Parathyroid adenoma (tissue), 2 donors: ENCODE data around the gene TMPRSS6.

Source experiments
- H2AFZ ChIP-seq: fragments of 300-600 bp; sonication (generic); one replicate; pipeline ENCODE4 v1.7.0; 2017; ENCODE audit warnings: antibody characterized with exemption, mild to moderate bottlenecking
- H3K27ac ChIP-seq: fragments of 300-600 bp; sonication (generic); one replicate; pipeline ENCODE4 v1.7.0; 2017
- H3K27me3 ChIP-seq: fragments of 300-600 bp; sonication (generic); one replicate; pipeline ENCODE4 v1.7.0; 2017; ENCODE audit warnings: low read length; ENCODE audit not compliant: control insufficient read depth, insufficient read depth
- H3K36me3 ChIP-seq: fragments of 300-600 bp; sonication (generic); one replicate; pipeline ENCODE4 v1.7.0; 2017; ENCODE audit warnings: low read length; ENCODE audit not compliant: control insufficient read depth, insufficient read depth
- H3K4me1 ChIP-seq: fragments of 300-600 bp; sonication (generic); one replicate; pipeline ENCODE4 v1.7.0; 2017; ENCODE audit warnings: control low read depth
- H3K4me2 ChIP-seq: fragments of 300-600 bp; sonication (generic); one replicate; pipeline ENCODE4 v1.7.0; 2017; ENCODE audit warnings: low read length
- H3K4me3 ChIP-seq: fragments of 300-600 bp; sonication (generic); one replicate; pipeline ENCODE4 v1.7.0; 2017; ENCODE audit warnings: low read depth, low read length
- H3K79me2 ChIP-seq: fragments of 300-600 bp; sonication (generic); one replicate; pipeline ENCODE4 v1.7.0; 2017; ENCODE audit warnings: control low read depth
- H3K9ac ChIP-seq: fragments of 300-600 bp; sonication (generic); one replicate; pipeline ENCODE4 v1.7.0; 2017; ENCODE audit warnings: mild to moderate bottlenecking
- H3K9me3 ChIP-seq: fragments of 300-600 bp; sonication (generic); one replicate; pipeline ENCODE4 v1.7.0; 2017; ENCODE audit warnings: low read length; ENCODE audit not compliant: control insufficient read depth
- CTCF ChIP-seq: fragments of 300-600 bp; sonication (generic); IDR thresholded peaks from one replicate; pipeline ENCODE4 v1.7.0; 2017; ENCODE audit warnings: antibody characterized with exemption, mild to moderate bottlenecking
- donor health status: primary hyperparathyroidism.

Gene TMPRSS6

GRCh38 chr22:37044634-37045625, 64.6 kb downstream of the TMPRSS6 start:
- no peaks in the 10 kb centered on the region for H3K79me2 ChIP-seq
- no peaks in the 10 kb centered on the region for H3K9me3 ChIP-seq
- H3K4me2 ChIP-seq, result no peak overlapping the region
- no peak overlapping the region for H3K27ac ChIP-seq
- H3K27me3 ChIP-seq, result no peaks in the 10 kb centered on the region
- no peak for TF ChIP-seq CTCF
- H3K9ac ChIP-seq, result no peak overlapping the region
- H3K4me1 ChIP-seq, result no peaks in the 10 kb centered on the region
- no peak overlapping the region for H3K4me3 ChIP-seq
- no peak overlapping the region for H2AFZ ChIP-seq
- H3K36me3 ChIP-seq, result no peaks in the 10 kb centered on the region

- no peak overlapping the region for H3K4me3 ChIP-seq
- H3K36me3 ChIP-seq, result no peaks in the 10 kb centered on the region
- TF ChIP-seq CTCF, result peak; percentile 56
- peak overlapping the region; percentile 17 for H2AFZ ChIP-seq
- no peaks in the 10 kb centered on the region for H3K9me3 ChIP-seq
- H3K4me1 ChIP-seq, result no peaks in the 10 kb centered on the region
- H3K27ac ChIP-seq, result no peak overlapping the region
- H3K4me2 ChIP-seq, result no peak overlapping the region
- H3K27me3 ChIP-seq, result no peaks in the 10 kb centered on the region
- H3K79me2 ChIP-seq, result no peaks in the 10 kb centered on the region
- no peak overlapping the region for H3K9ac ChIP-seq
Observed at GRCh38 chr22:37043828-37044538, 65.5 kb downstream of the TMPRSS6 start.

GRCh38 chr22:37043209-37043827, 66.2 kb downstream of the TMPRSS6 start:
- H3K36me3 ChIP-seq, result no peaks in the 10 kb centered on the region
- H3K4me2 ChIP-seq, result no peak overlapping the region
- H3K4me3 ChIP-seq, result no peak overlapping the region
- TF ChIP-seq CTCF, result no peak
- no peaks in the 10 kb centered on the region for H3K9me3 ChIP-seq
- no peaks in the 10 kb centered on the region for H3K79me2 ChIP-seq
- H3K27ac ChIP-seq, result no peak overlapping the region
- H3K27me3 ChIP-seq, result no peaks in the 10 kb centered on the region
- no peak overlapping the region for H2AFZ ChIP-seq
- no peaks in the 10 kb centered on the region for H3K4me1 ChIP-seq
- no peak overlapping the region for H3K9ac ChIP-seq

- Histone ChIP-seq H3K9ac (no peak overlapping the region), H3K4me2 (no peak overlapping the region)
Observed at GRCh38 chr22:37039466-37039865, 70.0 kb downstream of the TMPRSS6 start.

More at GRCh38 chr22:37039466-37039865, 70.0 kb downstream of the TMPRSS6 start:
- Histone ChIP-seq H3K9me3 (no peaks in the 10 kb centered on the region), H3K36me3 (no peaks in the 10 kb centered on the region), H3K4me3 (no peak overlapping the region), H3K27me3 (no peaks in the 10 kb centered on the region), H2AFZ (no peak overlapping the region), H3K27ac (no peak overlapping the region), H3K4me1 (no peaks in the 10 kb centered on the region), H3K79me2 (no peaks in the 10 kb centered on the region)
- TF ChIP-seq CTCF, result no peak
